ENCODE measurements around the gene CACNA1B.

DNA sequence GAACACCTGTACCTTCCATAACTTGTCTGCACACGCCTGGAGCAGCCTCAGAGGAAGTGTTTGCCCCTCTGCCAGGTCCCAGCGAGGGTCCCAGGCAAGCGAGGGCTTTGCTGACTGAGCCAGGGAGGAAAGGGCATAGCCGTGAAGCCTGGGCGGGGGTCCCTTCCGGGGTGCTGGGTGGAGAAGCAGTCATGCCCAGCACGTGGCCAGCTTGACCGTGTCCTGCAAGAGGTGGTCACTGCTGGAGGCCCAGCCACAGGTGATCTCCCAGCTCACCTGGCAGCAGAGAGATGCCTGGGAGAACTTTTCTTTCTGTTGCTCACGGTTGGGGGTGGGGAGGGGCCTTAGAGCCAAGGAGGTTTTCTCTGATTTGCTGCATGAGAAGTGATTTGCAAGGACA is 195.3 kb downstream of the CACNA1B start:
- TF ChIP-seq, protein P1, sequence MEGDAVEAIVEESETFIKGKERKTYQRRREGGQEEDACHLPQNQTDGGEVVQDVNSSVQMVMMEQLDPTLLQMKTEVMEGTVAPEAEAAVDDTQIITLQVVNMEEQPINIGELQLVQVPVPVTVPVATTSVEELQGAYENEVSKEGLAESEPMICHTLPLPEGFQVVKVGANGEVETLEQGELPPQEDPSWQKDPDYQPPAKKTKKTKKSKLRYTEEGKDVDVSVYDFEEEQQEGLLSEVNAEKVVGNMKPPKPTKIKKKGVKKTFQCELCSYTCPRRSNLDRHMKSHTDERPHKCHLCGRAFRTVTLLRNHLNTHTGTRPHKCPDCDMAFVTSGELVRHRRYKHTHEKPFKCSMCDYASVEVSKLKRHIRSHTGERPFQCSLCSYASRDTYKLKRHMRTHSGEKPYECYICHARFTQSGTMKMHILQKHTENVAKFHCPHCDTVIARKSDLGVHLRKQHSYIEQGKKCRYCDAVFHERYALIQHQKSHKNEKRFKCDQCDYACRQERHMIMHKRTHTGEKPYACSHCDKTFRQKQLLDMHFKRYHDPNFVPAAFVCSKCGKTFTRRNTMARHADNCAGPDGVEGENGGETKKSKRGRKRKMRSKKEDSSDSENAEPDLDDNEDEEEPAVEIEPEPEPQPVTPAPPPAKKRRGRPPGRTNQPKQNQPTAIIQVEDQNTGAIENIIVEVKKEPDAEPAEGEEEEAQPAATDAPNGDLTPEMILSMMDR (IDR thresholded peaks at IDR 0.05) = no peak
- TF ChIP-seq POLR2A (IDR thresholded peaks at IDR 0.05) = no peak
